ENCODE results near the gene CUX1. TPM values are rescaled to one million over a fixed set of nuclear protein-coding genes. Genes with fewer than 3 reads are reported as not detected.

CUX1 gene
- total and polyA plus RNA-seq, 10 of the 15 experiments (the other 5 are each of a cell fraction or from before 2014, with no cell fraction given): 6.1 to 48.6 (median 25.9) TPM

GRCh38 chr7:102039706-102040105, 222.3 kb downstream of the CUX1 start:
- H3K9me3 ChIP-seq (replicated peaks; ENCODE audit: control insufficient read depth, insufficient read depth, low read length): no peaks in the 10 kb centered on the region
- 0 out of 2 replicates have a peak, but pooled peaks cover 1% of the 10 kb centered on the region for H4K20me1 ChIP-seq (ENCODE audit: control insufficient read depth, insufficient read depth)
- intact Hi-C loops (cut with micrococcal nuclease; ENCODE audit: unreplicated experiment): no loop called here
- in situ Hi-C loops (cut with MboI): no loop called here
- SMC1A ChIA-PET (ENCODE audit: uncharacterized antibody, unreplicated experiment): interaction anchor here (1.9 kb wide), 1 partner anchor 16 kb away, joined by 8 read pairs; no protein-coding TSS in a partner anchor
- peaks cover 22% of the 10 kb centered on the region for H3K4me1 ChIP-seq (ENCODE audit: control insufficient read depth, insufficient read depth, low read length)
- ATAC-seq (no peak), DNase-seq (ENCODE audit: low read depth, low spot score) (no peak), FAIRE-seq (no peak)
- H3K27me3 ChIP-seq (replicated peaks in 1 of 2; ENCODE audit: control insufficient read depth in 2 of 2, insufficient read depth in 2 of 2, low read length in 1 of 2): no peaks in the 10 kb centered on the region
- H3K9ac ChIP-seq (ENCODE audit: control insufficient read depth, insufficient read depth, low read length): no peak overlapping the region
- H3K4me3 ChIP-seq: no peak overlapping the region
- RAD21 ChIA-PET (ENCODE audit: unreplicated experiment): no interaction called here
- H3K4me2 ChIP-seq (ENCODE audit: control insufficient read depth, insufficient read depth): no peak overlapping the region
- H3K36me3 ChIP-seq (ENCODE audit: control insufficient read depth in 2 of 2, insufficient read depth in 2 of 2, low read length in 1 of 2): peaks cover 0 to 8% of the 10 kb centered on the region in 2 experiments; a peak in 3 of 4 replicates
- no TSS peak for BruUV-seq (replicated peaks)
- TF ChIP-seq BCLAF1 (IDR thresholded peaks at IDR 0.05) (no peak), ZNF24 (IDR thresholded peaks at IDR 0.05) (no peak), EZH2 (IDR thresholded peaks at IDR 0.05; ENCODE audit: borderline replicate concordance, control insufficient read depth, low read depth, low read length) (no peak), ZBED1 (IDR thresholded peaks at IDR 0.05; ENCODE audit: borderline replicate concordance) (no peak), SMAD5 (IDR thresholded peaks at IDR 0.05; ENCODE audit: low read depth) (no peak)
- POLR2A ChIA-PET: no interaction called here
- CTCF ChIA-PET: interaction anchor here (1.4 kb wide), 1 partner anchor 16 kb away, joined by 3 read pairs; no protein-coding TSS in a partner anchor
- H2AFZ ChIP-seq (ENCODE audit: control insufficient read depth, low read depth, low read length): no peak overlapping the region
- H3K27ac ChIP-seq (ENCODE audit: control insufficient read depth, insufficient read depth): no peak overlapping the region
- 97% methylated on average over 11 of the region's 11 CpGs for WGBS (ENCODE audit: insufficient coverage, insufficient replicate concordance, low lambda C conversion rate, missing lambda C conversion rate)
- peaks cover 2% of the 10 kb centered on the region for H3K79me2 ChIP-seq (ENCODE audit: control insufficient read depth, insufficient read depth, low read length)
